Calu3 (cell line): ENCODE measurements around the gene OTOP1. TPM values are rescaled to one million over a fixed set of nuclear protein-coding genes. Genes with fewer than 3 reads are reported as not detected.
"Not testable (repeated sequence)": the region's sequence is repeated elsewhere in the genome, so short reads cannot be mapped to it uniquely, and the experiment has no call there.

ENCODE experiments used
- BruUV-seq: library from RNA; stranded (reverse); fragments of 400-500 nt; replicated peaks from 2 replicates; lab custom pipeline; 2021; lab: Mats Ljungman, UMichigan
- CTCF ChIA-PET: fragments of 300-600 bp; sonication (Branson Sonifier 250); formaldehyde crosslinking; loops from one replicate; lab custom pipeline; 2022; ENCODE audit warnings: antibody characterized with exemption; lab: Charles Lee
- DNase-seq: peaks from one replicate; pipeline ENCODE4 v3.0.0; 2022
- H3K27ac Mint-ChIP-seq: one replicate; pipeline ENCODE4 v1.8.0; 2022; ENCODE audit warnings: mixed read lengths; ENCODE audit not compliant: unreplicated experiment
- H3K27me3 Mint-ChIP-seq: one replicate; pipeline ENCODE4 v1.8.0; 2022; ENCODE audit warnings: mixed read lengths; ENCODE audit not compliant: unreplicated experiment
- H3K36me3 Mint-ChIP-seq: one replicate; pipeline ENCODE4 v1.8.0; 2022; ENCODE audit warnings: mild to moderate bottlenecking, moderate library complexity, mixed read lengths; ENCODE audit not compliant: insufficient read depth, unreplicated experiment
- H3K4me1 Mint-ChIP-seq: one replicate; pipeline ENCODE4 v1.8.0; 2022; ENCODE audit warnings: mild to moderate bottlenecking, low read depth, mixed read lengths; ENCODE audit not compliant: unreplicated experiment
- H3K4me3 Mint-ChIP-seq: one replicate; pipeline ENCODE4 v1.8.0; 2022; ENCODE audit warnings: mild to moderate bottlenecking, low read depth, moderate library complexity, mixed read lengths; ENCODE audit not compliant: unreplicated experiment
- H3K9me3 Mint-ChIP-seq: one replicate; pipeline ENCODE4 v1.8.0; 2022; ENCODE audit warnings: low read depth, mixed read lengths; ENCODE audit not compliant: unreplicated experiment
- intact Hi-C: fragments of 100-400 bp; cut with micrococcal nuclease; formaldehyde crosslinking; loops from one replicate; pipeline ENCODE4 v1.10.0; 2022; ENCODE audit not compliant: unreplicated experiment
- total RNA-seq: library from RNA; stranded (reverse); gene quantifications from 2 replicates; pipeline ENCODE4 v1.2.3, GENCODE V29; 2022
- TF ChIP-seq, protein P1 (sequence below): fragments of 200-600 bp; IDR thresholded peaks from one replicate; pipeline ENCODE4 v1.8.0; 2022; ENCODE audit warnings: antibody characterized with exemption; ENCODE audit not compliant: unreplicated experiment

The OTOP1 gene
- total RNA-seq, 1 experiment from 2014 or later = not detected

DNA sequence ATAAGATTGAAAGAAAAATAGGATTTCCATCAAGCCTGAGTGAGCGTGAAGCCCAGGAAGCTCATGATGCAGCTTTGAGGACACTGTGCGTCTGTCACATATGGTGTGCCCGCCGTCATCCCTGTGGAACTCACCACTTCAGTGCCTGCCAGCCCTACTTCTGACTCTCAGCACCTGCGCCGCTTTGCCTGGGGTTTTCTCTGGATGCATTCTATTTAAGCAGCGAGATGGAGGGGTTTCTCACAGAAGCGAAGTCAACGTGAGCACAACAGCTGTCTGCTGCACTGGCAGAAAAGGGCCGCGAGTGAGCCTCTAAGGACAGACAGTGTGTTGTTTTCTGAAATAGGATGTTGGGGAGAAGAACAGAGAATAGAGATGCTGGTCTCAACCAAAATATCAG is 27.5 kb upstream of the OTOP1 start:
- peaks cover 4% of the 10 kb centered on the region for H3K4me1 Mint-ChIP-seq
- no peak overlapping the region for H3K27ac Mint-ChIP-seq
- BruUV-seq = no TSS peak
- CTCF ChIA-PET = no interaction called here
- H3K36me3 Mint-ChIP-seq = peaks cover 2% of the 10 kb centered on the region
- intact Hi-C loops = no loop called here
- no peak for DNase-seq
- TF ChIP-seq, protein P1, sequence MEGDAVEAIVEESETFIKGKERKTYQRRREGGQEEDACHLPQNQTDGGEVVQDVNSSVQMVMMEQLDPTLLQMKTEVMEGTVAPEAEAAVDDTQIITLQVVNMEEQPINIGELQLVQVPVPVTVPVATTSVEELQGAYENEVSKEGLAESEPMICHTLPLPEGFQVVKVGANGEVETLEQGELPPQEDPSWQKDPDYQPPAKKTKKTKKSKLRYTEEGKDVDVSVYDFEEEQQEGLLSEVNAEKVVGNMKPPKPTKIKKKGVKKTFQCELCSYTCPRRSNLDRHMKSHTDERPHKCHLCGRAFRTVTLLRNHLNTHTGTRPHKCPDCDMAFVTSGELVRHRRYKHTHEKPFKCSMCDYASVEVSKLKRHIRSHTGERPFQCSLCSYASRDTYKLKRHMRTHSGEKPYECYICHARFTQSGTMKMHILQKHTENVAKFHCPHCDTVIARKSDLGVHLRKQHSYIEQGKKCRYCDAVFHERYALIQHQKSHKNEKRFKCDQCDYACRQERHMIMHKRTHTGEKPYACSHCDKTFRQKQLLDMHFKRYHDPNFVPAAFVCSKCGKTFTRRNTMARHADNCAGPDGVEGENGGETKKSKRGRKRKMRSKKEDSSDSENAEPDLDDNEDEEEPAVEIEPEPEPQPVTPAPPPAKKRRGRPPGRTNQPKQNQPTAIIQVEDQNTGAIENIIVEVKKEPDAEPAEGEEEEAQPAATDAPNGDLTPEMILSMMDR = no peak
- no peak overlapping the region for H3K4me3 Mint-ChIP-seq
- H3K9me3 Mint-ChIP-seq = no peaks in the 10 kb centered on the region
- H3K27me3 Mint-ChIP-seq = peaks cover 21% of the 10 kb centered on the region

DNA sequence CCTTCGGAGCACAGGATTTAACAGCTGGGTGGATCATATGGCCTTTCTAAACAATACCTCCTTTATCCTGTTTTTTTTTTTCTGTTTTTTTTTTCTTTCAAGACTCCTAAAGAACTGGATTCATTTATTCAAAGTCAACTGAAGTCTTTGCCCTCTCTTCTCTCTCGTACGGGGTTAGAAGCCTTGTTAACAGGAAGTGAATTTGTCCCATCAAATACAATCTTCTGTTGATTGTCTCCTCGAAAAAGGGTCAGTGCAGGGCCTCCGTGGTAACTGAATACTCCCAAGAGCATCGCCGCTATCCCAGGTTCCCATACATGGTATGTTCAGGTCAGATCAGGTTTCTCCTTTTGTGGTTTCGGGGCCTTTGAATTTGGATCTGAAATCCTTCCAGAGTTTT is 23.1 kb upstream of the OTOP1 start:
- H3K27ac Mint-ChIP-seq = no peak overlapping the region
- no peak overlapping the region for H3K4me3 Mint-ChIP-seq
- intact Hi-C loops = no loop called here

DNA sequence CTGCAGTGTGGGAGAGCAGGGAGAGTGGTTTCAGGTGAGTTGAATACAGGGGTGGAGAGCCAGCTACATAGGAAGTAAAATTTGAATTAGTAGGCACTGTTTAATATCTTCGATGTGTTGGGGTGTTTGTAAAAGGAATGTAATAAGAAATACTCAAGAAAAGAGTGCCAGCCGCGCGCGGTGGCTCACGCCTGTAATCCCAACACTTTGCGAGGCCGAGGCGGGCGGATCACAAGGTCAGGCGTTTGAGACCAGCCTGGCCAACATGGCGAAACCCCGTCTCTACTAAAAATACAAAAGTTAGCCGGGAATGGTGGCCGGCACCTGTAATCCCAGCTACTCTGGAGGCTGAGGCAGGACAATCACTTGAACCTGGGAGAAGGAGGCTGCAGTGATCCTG is 22.6 kb upstream of the OTOP1 start:
- H3K4me1 Mint-ChIP-seq, BruUV-seq, DNase-seq, intact Hi-C loops, CTCF ChIA-PET, H3K9me3 Mint-ChIP-seq, H3K27me3 Mint-ChIP-seq, H3K27ac Mint-ChIP-seq: not testable (repeated sequence)
- Mint-ChIP-seq H3K4me3 (peak overlapping the region; percentile 86), H3K36me3 (peaks cover 21% of the 10 kb centered on the region)

More for the DNA sequence above, 23.1 kb upstream of the OTOP1 start:
- peaks cover 11% of the 10 kb centered on the region for H3K27me3 Mint-ChIP-seq
- peaks cover 21% of the 10 kb centered on the region for H3K36me3 Mint-ChIP-seq
- TF ChIP-seq, protein P1 = no peak
- no peak for DNase-seq
- no peaks in the 10 kb centered on the region for H3K9me3 Mint-ChIP-seq
- CTCF ChIA-PET = no interaction called here
- no TSS peak for BruUV-seq
- H3K4me1 Mint-ChIP-seq = peaks cover 9% of the 10 kb centered on the region

DNA sequence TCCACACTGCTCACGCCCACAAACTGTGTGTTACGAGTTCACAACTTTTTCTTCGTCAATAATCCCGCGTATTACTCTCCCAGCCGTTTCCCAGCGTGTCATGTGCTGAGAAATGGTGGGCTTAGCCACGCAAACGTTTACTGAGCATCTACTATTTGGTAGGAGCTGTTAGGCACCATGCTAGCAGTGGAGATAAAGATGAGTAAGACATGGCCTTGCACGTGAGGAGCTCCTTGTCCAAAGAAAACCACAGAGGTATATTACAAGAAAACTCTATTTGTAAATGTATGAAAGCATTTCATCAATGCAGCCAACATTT is 22.1 kb upstream of the OTOP1 start:
- Mint-ChIP-seq H3K27me3 (peaks cover under 1% of the 10 kb centered on the region), H3K27ac (peak overlapping the region; percentile 91), H3K4me1 (peaks cover 9% of the 10 kb centered on the region), H3K9me3 (no peaks in the 10 kb centered on the region), H3K36me3 (peaks cover 21% of the 10 kb centered on the region), H3K4me3 (peak overlapping the region; percentile 86)
- CTCF ChIA-PET = no interaction called here
- intact Hi-C loops = no loop called here
- TF ChIP-seq, protein P1 = no peak
- BruUV-seq = no TSS peak
- DNase-seq = no peak

DNA sequence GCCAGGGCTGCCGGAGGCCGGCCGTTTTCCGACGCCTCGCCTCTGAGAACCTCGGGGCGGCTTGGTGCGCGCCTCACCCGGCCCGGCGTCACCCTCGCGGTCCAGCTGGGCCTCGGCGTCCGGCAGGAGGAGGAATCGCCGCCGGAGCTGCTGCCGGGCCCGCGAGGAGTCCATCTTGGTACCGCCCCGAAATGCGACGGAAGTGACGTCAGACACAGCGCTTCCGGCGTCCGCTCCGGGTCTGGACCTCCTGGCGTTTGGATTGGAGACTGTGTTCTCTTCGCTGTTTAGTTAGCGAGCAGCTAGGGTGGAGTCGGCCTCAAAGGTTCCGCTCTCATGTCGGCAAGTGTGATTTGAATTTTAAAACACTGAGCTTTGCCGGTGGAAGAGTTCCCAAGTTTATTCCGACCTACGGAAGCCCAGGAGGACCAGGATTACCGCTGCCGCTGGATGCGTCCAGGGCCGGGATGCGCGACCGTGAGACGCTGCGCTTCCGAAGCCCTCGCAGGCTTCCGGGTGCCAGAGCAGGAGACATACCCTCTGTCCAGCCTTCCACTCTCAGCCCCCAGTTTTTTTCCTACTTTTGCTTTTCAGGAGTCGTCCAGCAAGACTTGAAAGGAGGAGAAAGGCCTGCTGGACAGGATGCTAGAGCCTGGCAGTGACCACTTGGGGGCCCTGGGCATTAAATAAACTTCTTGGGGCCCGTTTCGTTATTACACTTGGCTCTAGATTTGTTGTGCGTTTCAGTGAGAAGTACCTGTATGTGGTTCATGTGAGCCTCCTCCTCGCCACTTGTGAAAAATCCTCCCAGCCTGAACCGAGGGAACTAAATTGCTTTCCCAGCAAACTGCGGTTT is 21.5 kb upstream of the OTOP1 start, which contains the start of gene TMEM128:
TSS of gene TMEM128 (minus strand) at position 195 of the 856 bp plus-strand sequence. CDS start at position 174, 21 bp downstream.
- Mint-ChIP-seq H3K27me3 (no peaks in the 10 kb centered on the region), H3K4me3 (peak within 1 kb of the TSS; percentile 86), H3K27ac (peak within 1 kb of the TSS; percentile 91), H3K9me3 (no peaks in the 10 kb centered on the region), H3K36me3 (peaks cover 21% of the 10 kb centered on the region), H3K4me1 (peaks cover 9% of the 10 kb centered on the region)
- peak; percentile 83 for DNase-seq
- CTCF ChIA-PET = interaction anchor here (0.6 to 1.3 kb wide), 3 partner anchors 12 to 276 kb away, joined by 3 to 4 read pairs (median 4); no protein-coding TSS in a partner anchor
- TF ChIP-seq, protein P1 = no peak
- TSS peak; percentile 98 for BruUV-seq
- intact Hi-C loops = no loop called here
